Naive thymus-derived CD4-positive, alpha-beta T cell (primary cell): ENCODE data around the gene ARHGAP4. TPM values are rescaled to one million over a fixed set of nuclear protein-coding genes. Genes with fewer than 3 reads are reported as not detected.

ENCODE experiments used
- ATAC-seq: fragments of 150-1000 bp; cut with Tn5 transposase; 2 replicates; pipeline ENCODE4 v1.10.0; 2021; ENCODE audit warnings: mild to moderate bottlenecking, moderate library complexity
- CTCF ChIA-PET: fragments of 350-600 bp; sonication (Branson Sonifier 250); formaldehyde crosslinking; loops from one replicate; lab custom pipeline; 2021; ENCODE audit warnings: antibody characterized with exemption; lab: Charles Lee
- POLR2A ChIA-PET: fragments of 350-600 bp; sonication (Branson Sonifier 250); formaldehyde crosslinking; loops from one replicate; lab custom pipeline; 2021; ENCODE audit warnings: antibody characterized with exemption, inconsistent platforms; lab: Charles Lee
- DNase-seq, 9 donors: peaks; one replicate each; pipeline versions ENCODE4 v3.0.0 to v3.0.0-alpha.2; 2020 to 2022; ENCODE audit warnings: mixed read lengths in 1 of 9
- H3K27ac ChIP-seq: one replicate; pipeline ENCODE4 v1.7.0; 2013; ENCODE audit warnings: mild to moderate bottlenecking, low read depth, low read length, moderate library complexity
- H3K27me3 ChIP-seq, 2 donors: one replicate each; pipeline ENCODE4 v1.7.0; 2013; ENCODE audit warnings: low read length in 2 of 2, mild to moderate bottlenecking in 2 of 2, moderate library complexity in 2 of 2; ENCODE audit not compliant: control insufficient read depth in 2 of 2, insufficient read depth in 2 of 2
- H3K36me3 ChIP-seq, 3 experiments: 1 replicate in 2 of 3; 2 replicates in 1 of 3; pipeline ENCODE4 v1.7.0; 2013; ENCODE audit warnings: low read length in 3 of 3, mild to moderate bottlenecking in 3 of 3, moderate library complexity in 1 of 3; ENCODE audit not compliant: insufficient read depth in 3 of 3, control insufficient read depth in 2 of 3
- H3K4me1 ChIP-seq, 2 donors: one replicate each; pipeline ENCODE4 v1.7.0; 2013; ENCODE audit warnings: low read length in 2 of 2, mild to moderate bottlenecking in 2 of 2, moderate library complexity in 1 of 2; ENCODE audit not compliant: control insufficient read depth in 2 of 2, insufficient read depth in 2 of 2
- H3K4me3 ChIP-seq: 2 replicates; pipeline ENCODE4 v1.7.0; 2013; ENCODE audit warnings: mild to moderate bottlenecking, low read length
- H3K9me3 ChIP-seq, 3 experiments: 1 replicate in 2 of 3; 2 replicates in 1 of 3; pipeline ENCODE4 v1.7.0; 2013; ENCODE audit warnings: low read length in 3 of 3; ENCODE audit not compliant: control insufficient read depth in 2 of 3
- H3K27ac Mint-ChIP-seq, 9 donors: one replicate each; pipeline ENCODE4 v1.8.0; 2020 to 2022; ENCODE audit warnings: mixed read lengths in 9 of 9, mild to moderate bottlenecking in 8 of 9, moderate library complexity in 5 of 9, inconsistent platforms in 2 of 9
- H3K27me3 Mint-ChIP-seq, 5 donors: one replicate each; pipeline ENCODE4 v1.8.0; 2021 to 2022; ENCODE audit warnings: mixed read lengths in 5 of 5, mild to moderate bottlenecking in 1 of 5
- H3K36me3 Mint-ChIP-seq, 5 donors: one replicate each; pipeline ENCODE4 v1.8.0; 2020 to 2022; ENCODE audit warnings: mixed read lengths in 5 of 5, mild to moderate bottlenecking in 3 of 5, inconsistent platforms in 1 of 5
- H3K4me1 Mint-ChIP-seq, 7 donors: one replicate each; pipeline ENCODE4 v1.8.0; 2020 to 2022; ENCODE audit warnings: mixed read lengths in 7 of 7, mild to moderate bottlenecking in 3 of 7, inconsistent platforms in 1 of 7
- H3K4me3 Mint-ChIP-seq, 10 donors: one replicate each; pipeline ENCODE4 v1.8.0; 2020 to 2022; ENCODE audit warnings: mild to moderate bottlenecking in 10 of 10, mixed read lengths in 10 of 10, moderate library complexity in 6 of 10, inconsistent platforms in 2 of 10
- H3K9me3 Mint-ChIP-seq, 11 donors: one replicate each; pipeline ENCODE4 v1.8.0; 2020 to 2022; ENCODE audit warnings: mixed read lengths in 11 of 11, mild to moderate bottlenecking in 4 of 11, inconsistent platforms in 1 of 11, moderate library complexity in 1 of 11
- intact Hi-C, 2 donors: fragments of 100-400 bp; cut with micrococcal nuclease; formaldehyde crosslinking; loops; one replicate each; pipeline ENCODE4 v1.15.1; 2023
- polyA plus RNA-seq, 2 donors: library from polyadenylated mRNA; unstranded; fragments of 300-500 nt; fragmentation: Illumina TruSeq; gene quantifications; one replicate each; pipeline ENCODE4 v1.2.3, GENCODE V29; 2021
- total RNA-seq, 6 experiments: library from RNA in 5 of 6; stranded (reverse) in 5 of 6; gene quantifications; 1 replicate in 5 of 6; 2 replicates in 1 of 6; pipeline ENCODE4 v1.2.3 and lab custom pipeline; 2021 to 2026

Gene ARHGAP4
- total and polyA plus RNA-seq, 7 experiments from 2014 or later = 82.5 to 439 (median 341) TPM

DNA sequence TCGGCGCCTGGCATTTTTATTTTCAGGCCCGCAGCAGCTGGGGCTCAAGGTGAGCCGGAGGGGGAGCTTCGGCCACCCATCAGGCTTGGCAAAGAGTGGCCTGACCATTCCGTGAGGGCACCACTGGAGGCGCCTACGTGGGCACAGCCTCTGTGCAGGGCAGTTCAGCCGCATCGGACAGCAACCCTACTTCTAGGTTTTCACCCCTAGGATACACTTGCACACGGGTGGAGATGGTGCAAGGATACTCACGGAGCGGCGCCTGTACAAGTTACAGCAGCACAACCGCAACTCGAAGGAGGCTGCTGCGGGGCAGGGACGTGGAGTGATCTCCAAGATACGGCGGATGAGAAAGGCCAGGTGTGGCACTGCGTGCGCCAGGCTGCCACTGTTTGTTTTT is 34.7 kb upstream of the ARHGAP4 start:
- H3K9me3 ChIP-seq = no peaks in the 10 kb centered on the region
- CTCF ChIA-PET = no interaction called here
- no peak overlapping the region for H3K4me3 ChIP-seq
- Mint-ChIP-seq H3K4me1 (peaks cover 0 to 12% (median 0%) of the 10 kb centered on the region in 7 donors), H3K4me3 (no peak overlapping the region), H3K9me3 (peaks cover 0 to 2% (median 0%) of the 10 kb centered on the region in 11 donors), H3K36me3 (peaks cover 0 to 67% (median 1%) of the 10 kb centered on the region in 5 donors), H3K27ac (no peak overlapping the region), H3K27me3 (no peaks in the 10 kb centered on the region)
- POLR2A ChIA-PET = no interaction called here
- ATAC-seq (no peak), DNase-seq (no peak)
- H3K36me3 ChIP-seq = peaks cover 0 to 88% (median 12%) of the 10 kb centered on the region in 3 experiments
- H3K27ac ChIP-seq = no peak overlapping the region
- intact Hi-C loops = loop anchor here in 1 of 2 donors (10.0 kb wide), 1 partner anchor 366 kb away; the partner anchor contains the start of gene CCNQ
- no peaks in the 10 kb centered on the region for H3K27me3 ChIP-seq
- H3K4me1 ChIP-seq = peaks cover 3 to 5% of the 10 kb centered on the region in 2 donors

DNA sequence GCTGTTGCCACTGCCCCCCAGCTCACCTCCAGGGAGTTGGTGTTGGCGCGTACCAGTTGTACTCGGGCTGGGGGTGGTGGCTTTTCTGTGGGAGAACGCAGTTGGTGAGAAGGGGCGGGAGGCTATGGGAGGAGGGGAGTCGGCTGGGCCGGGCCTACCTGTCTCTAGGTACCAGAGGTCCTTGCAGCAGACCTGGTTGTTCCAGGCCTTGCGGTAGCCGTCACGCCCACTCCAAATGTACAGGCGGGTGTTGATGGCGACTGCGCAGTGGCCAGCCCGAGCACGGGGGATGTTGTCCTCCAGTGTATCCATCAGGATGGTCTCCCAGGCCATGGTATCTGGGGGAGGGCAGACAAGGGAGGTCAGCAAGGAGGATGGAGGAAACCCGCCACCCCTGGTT is 34.0 kb upstream of the ARHGAP4 start:
- ChIA-PET CTCF (no interaction called here), POLR2A (no interaction called here)
- no peaks in the 10 kb centered on the region for H3K27me3 ChIP-seq
- no peak overlapping the region for H3K27ac ChIP-seq
- intact Hi-C loops = loop anchor here in 1 of 2 donors (10.0 kb wide), 1 partner anchor 365 kb away; the partner anchor contains the start of gene CCNQ
- peaks cover 0 to 5% (median 0%) of the 10 kb centered on the region in 7 donors for H3K4me1 Mint-ChIP-seq
- no peaks in the 10 kb centered on the region for H3K9me3 ChIP-seq
- no peak overlapping the region for H3K4me3 Mint-ChIP-seq
- DNase-seq = no peak
- ATAC-seq = no peak
- H3K36me3 Mint-ChIP-seq = peaks cover 0 to 70% (median 1%) of the 10 kb centered on the region in 5 donors
- H3K9me3 Mint-ChIP-seq = peaks cover 0 to 2% (median 0%) of the 10 kb centered on the region in 11 donors
- no peaks in the 10 kb centered on the region for H3K27me3 Mint-ChIP-seq
- no peak overlapping the region for H3K27ac Mint-ChIP-seq
- H3K4me1 ChIP-seq = no peaks in the 10 kb centered on the region
- H3K36me3 ChIP-seq = peaks cover 0 to 95% (median 12%) of the 10 kb centered on the region in 3 experiments
- no peak overlapping the region for H3K4me3 ChIP-seq

DNA sequence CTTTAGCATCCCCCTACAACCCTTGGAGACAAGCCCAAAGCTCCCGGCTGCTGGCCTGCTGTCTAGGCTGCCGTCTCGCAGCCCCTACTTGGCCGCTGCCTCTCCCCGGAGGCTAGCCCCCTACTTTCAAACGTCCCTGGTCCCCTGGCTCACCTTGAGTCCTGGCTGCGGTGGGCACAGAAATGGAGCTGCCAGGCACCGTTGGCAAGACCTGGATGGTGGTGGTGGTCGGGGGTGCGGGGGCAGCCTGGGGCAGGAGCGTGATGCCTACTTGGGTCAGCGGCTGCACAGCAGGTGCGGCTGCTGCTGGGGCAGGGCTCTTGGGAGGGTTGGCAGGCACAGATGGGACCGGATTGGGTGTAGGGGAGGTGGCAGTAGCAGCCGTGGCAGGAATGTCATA is 33.6 kb upstream of the ARHGAP4 start:
- H3K4me1 ChIP-seq = no peaks in the 10 kb centered on the region
- intact Hi-C loops = loop anchor here in 1 of 2 donors (10.0 kb wide), 1 partner anchor 365 kb away; the partner anchor contains the start of gene CCNQ
- peaks cover 0 to 99% (median 12%) of the 10 kb centered on the region in 3 experiments for H3K36me3 ChIP-seq
- POLR2A ChIA-PET = no interaction called here
- H3K27me3 ChIP-seq = no peaks in the 10 kb centered on the region
- Mint-ChIP-seq H3K27me3 (no peaks in the 10 kb centered on the region), H3K27ac (no peak overlapping the region), H3K4me1 (peaks cover 0 to under 1% (median 0%) of the 10 kb centered on the region in 7 donors), H3K36me3 (peaks cover 0 to 70% (median 1%) of the 10 kb centered on the region in 5 donors), H3K4me3 (no peak overlapping the region), H3K9me3 (no peaks in the 10 kb centered on the region)
- no peak overlapping the region for H3K4me3 ChIP-seq
- ATAC-seq = no peak
- no peak for DNase-seq
- CTCF ChIA-PET = no interaction called here
- no peaks in the 10 kb centered on the region for H3K9me3 ChIP-seq
- H3K27ac ChIP-seq = no peak overlapping the region

DNA sequence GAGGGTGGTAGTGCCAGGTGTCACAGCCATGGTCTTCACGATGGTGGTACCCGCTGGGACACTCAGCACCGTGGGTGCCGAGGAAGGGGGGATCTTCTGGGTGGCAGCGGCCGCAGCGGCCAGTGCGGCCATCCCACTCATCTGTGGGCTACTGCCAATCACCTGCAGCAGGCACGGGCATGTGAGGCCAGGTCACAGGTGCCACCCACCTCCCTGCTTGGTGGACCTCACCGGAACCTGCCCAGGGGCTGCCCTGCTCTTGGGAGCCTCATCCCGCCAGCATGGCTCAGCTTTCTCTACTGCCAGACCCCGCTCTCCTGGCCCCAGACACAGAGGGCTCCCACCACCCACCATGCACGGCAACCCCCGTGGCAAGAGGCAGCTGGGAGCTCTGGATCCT is 32.5 kb upstream of the ARHGAP4 start:
- H3K4me3 Mint-ChIP-seq = no peak overlapping the region
- H3K9me3 Mint-ChIP-seq = no peaks in the 10 kb centered on the region
- H3K36me3 Mint-ChIP-seq = peaks cover 0 to 75% (median 1%) of the 10 kb centered on the region in 5 donors

DNA sequence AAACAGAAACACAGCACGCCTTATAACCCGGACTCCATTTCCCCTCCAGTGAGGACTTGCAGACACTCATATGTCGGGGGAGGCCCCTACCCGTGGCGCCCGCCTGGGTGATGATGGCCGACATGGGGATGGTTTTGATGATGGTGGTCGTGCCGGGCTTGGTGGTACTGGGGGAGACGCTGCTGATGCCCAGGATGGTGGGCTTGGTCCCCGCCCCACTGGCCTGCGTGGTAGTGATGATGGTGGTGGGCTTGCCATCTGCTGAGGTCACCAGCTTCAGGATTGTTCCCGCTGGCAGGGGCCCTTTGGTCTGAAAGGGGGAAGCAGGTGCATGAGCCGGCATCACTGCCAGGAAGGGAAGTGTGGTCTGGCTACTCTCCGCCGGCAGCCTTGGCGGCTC is 31.2 kb upstream of the ARHGAP4 start:
- POLR2A ChIA-PET = interaction anchor here (1.5 kb wide), 1 partner anchor 10 kb away, joined by 4 read pairs; no protein-coding TSS in a partner anchor

More for the DNA sequence above, 32.5 kb upstream of the ARHGAP4 start:
- Histone ChIP-seq H3K4me1 (no peaks in the 10 kb centered on the region), H3K27ac (no peak overlapping the region), H3K36me3 (peaks cover 0 to 100% (median 12%) of the 10 kb centered on the region in 3 experiments), H3K27me3 (no peaks in the 10 kb centered on the region), H3K9me3 (no peaks in the 10 kb centered on the region), H3K4me3 (no peak overlapping the region)
- no peaks in the 10 kb centered on the region for H3K4me1 Mint-ChIP-seq
- ChIA-PET CTCF (no interaction called here), POLR2A (no interaction called here)
- H3K27ac Mint-ChIP-seq = no peak overlapping the region
- ATAC-seq = no peak
- DNase-seq = no peak
- intact Hi-C loops = no loop called here
- no peaks in the 10 kb centered on the region for H3K27me3 Mint-ChIP-seq

DNA sequence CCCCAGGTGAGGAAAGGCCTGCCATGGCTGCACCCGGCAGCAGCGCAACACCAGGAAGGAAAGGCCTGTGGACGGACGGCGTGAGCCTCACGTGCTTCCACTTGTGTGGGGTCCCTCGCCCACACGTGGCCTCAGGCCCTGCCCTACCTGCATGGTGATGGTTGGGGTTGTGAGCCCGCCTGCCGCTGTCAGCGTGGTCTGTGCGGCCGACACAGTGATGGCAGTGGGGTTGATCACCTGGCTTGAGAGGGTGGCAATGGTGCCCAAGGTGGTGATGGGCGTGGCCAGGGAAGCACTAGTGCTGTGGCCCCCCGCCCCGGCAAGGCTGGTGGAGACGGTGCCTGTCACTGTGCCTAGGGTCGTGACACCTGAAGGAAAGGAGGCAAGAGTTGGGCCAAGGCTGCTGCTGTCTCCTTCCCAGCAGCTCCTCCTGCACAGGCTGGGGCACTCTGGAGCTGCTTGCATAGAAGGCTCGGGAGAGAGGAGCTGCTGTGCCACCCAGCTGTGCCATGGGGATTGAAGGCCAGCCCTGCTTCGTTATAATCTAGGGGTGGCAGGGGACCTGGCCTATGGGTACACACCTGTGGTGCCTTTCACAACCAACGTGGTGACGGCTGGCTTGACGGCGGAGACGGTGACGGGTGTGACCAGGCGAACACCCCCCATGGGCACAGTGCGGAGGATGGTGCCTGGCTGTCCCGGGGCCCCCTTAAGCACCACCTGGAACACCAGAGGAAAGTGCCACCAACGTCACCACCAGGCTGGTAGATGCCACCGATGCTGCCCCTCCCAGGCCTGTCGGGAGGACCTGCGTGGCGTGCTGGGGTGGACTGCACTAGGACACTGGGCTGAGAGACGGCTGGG is 30.2 kb upstream of the ARHGAP4 start:
- H3K4me3 Mint-ChIP-seq = no peak overlapping the region
- Histone ChIP-seq H3K27me3 (no peaks in the 10 kb centered on the region), H3K27ac (no peak overlapping the region), H3K36me3 (peaks cover 0 to 100% (median 12%) of the 10 kb centered on the region in 3 experiments), H3K4me3 (no peak overlapping the region), H3K9me3 (no peaks in the 10 kb centered on the region), H3K4me1 (peaks cover 4 to 6% of the 10 kb centered on the region in 2 donors)
- no peaks in the 10 kb centered on the region for H3K27me3 Mint-ChIP-seq
- H3K36me3 Mint-ChIP-seq = peaks cover 0 to 58% (median 3%) of the 10 kb centered on the region in 5 donors
- no peaks in the 10 kb centered on the region for H3K9me3 Mint-ChIP-seq
- intact Hi-C loops = no loop called here
- ChIA-PET POLR2A (no interaction called here), CTCF (no interaction called here)
- DNase-seq (no peak), ATAC-seq (no peak)
- peak overlapping the region in 2 of 9 donors; percentile 42 to 53 for H3K27ac Mint-ChIP-seq
- H3K4me1 Mint-ChIP-seq = peaks cover 0 to 8% (median 3%) of the 10 kb centered on the region in 7 donors

More for the DNA sequence above, 31.2 kb upstream of the ARHGAP4 start:
- peaks cover 0 to 8% (median 3%) of the 10 kb centered on the region in 7 donors for H3K4me1 Mint-ChIP-seq
- Histone ChIP-seq H3K36me3 (peaks cover 0 to 100% (median 12%) of the 10 kb centered on the region in 3 experiments), H3K27ac (no peak overlapping the region), H3K27me3 (no peaks in the 10 kb centered on the region), H3K4me1 (peaks cover 4 to 6% of the 10 kb centered on the region in 2 donors), H3K9me3 (no peaks in the 10 kb centered on the region), H3K4me3 (no peak overlapping the region)
- no peaks in the 10 kb centered on the region for H3K9me3 Mint-ChIP-seq
- intact Hi-C loops = no loop called here
- H3K36me3 Mint-ChIP-seq = peaks cover 0 to 62% (median 1%) of the 10 kb centered on the region in 5 donors
- H3K27ac Mint-ChIP-seq = peak overlapping the region in 1 of 9 donors; percentile 53
- DNase-seq (no peak), ATAC-seq (no peak)
- H3K4me3 Mint-ChIP-seq = no peak overlapping the region
- CTCF ChIA-PET = interaction anchor here (1.5 kb wide), 1 partner anchor 193 kb away, joined by 4 read pairs; the partner anchor contains the start of gene PLXNB3
- H3K27me3 Mint-ChIP-seq = no peaks in the 10 kb centered on the region
